HG03354 (cell line): ENCODE results near the gene ZCCHC14.
"Not testable (repeated sequence)": the region's sequence is repeated elsewhere in the genome, so short reads cannot be mapped to it uniquely, and the experiment has no call there.

ENCODE experiments used
- ATAC-seq: cut with Tn5 transposase; IDR thresholded peaks from one replicate; pipeline ENCODE4 v1.9.1; 2021; ENCODE audit warnings: mild to moderate bottlenecking; ENCODE audit not compliant: unreplicated experiment, poor library complexity, severe bottlenecking

The ZCCHC14 gene

DNA sequence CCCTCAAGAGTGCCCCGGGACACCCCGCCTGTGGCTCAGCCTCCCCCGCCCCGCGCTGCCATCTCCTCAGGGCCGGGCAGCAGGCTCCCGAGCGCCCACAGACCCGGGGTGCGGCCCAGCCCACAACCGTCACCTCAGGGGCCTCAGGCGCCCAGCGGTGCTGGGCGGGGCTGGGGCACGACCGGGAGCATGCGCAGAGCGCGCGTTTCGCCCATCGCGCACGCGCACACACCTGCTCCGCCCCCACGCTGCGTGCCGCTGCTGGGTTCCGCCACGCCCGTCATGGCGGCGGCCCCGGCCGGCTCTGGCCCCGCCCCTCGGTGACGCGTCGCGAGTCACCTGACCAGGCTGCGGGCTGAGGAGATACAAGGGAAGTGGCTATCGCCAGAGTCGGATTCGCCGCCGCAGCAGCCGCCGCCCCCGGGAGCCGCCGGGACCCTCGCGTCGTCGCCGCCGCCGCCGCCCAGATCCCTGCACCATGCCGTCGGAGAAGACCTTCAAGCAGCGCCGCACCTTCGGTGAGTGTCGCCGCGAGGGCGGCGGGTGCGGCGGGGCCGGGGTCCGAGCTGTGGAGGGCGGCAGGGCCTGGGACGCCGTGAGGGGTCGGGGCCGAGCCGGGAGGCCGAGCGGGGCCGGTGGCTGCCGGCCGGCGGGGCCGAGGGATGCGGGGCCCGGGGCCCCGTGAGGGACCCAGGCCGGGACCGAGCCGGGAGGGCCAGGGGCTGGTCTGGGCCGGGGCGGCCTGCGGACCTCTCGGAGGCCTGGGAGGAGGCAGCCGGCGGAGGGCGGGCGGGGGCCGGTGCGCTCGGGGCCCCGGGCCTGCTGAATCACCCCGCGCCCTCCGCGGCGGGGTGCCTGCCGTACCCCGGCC, 100.6 kb downstream of the ZCCHC14 start, which contains the start of gene MAP1LC3B:
Gene MAP1LC3B, plus strand, starts transcription at position 387 of the 871 bp plus-strand sequence. Its CDS starts 92 bp downstream, at position 479.
- ATAC-seq = peak; percentile 58

- no peak for ATAC-seq
These were observed 101.4 kb downstream of the ZCCHC14 start for GRCh38 chr16:87391324-87391949.

DNA sequence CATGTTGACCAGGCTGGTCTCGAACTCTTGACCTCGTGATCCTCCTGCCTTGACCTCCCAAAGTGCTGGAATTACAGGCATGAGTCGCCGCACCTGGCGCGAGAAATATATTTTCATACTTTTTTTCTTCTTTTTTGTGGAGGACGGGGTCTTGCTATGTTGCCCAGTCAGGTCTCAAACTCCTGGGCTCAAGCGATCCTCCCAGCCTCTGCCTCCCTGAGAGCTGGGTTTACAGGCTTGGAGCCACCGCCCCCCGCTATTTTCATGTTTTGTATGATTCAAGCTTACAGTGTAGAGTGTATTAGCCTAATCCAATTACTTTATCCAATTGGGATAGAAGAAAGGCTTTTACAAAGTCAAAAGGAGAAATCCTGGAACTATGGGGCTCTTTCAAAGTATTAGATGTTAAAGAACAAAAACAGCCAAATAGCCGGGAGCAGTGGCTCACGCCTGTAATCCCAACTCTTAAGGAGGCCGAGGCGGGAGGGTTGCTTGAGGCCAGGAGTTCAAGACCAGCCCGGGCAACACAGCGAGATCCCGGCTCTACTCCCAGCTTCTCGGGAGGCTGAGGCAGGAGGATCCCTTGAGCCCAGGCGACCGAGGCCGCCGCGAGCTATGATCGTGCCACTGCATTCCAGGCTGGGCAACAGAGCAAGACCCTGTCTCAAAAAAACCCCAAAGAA, 102.0 kb downstream of the ZCCHC14 start:
- no peak for ATAC-seq

GRCh38 chr16:87389914-87390313, 102.9 kb downstream of the ZCCHC14 start:
- ATAC-seq = not testable (repeated sequence)

DNA sequence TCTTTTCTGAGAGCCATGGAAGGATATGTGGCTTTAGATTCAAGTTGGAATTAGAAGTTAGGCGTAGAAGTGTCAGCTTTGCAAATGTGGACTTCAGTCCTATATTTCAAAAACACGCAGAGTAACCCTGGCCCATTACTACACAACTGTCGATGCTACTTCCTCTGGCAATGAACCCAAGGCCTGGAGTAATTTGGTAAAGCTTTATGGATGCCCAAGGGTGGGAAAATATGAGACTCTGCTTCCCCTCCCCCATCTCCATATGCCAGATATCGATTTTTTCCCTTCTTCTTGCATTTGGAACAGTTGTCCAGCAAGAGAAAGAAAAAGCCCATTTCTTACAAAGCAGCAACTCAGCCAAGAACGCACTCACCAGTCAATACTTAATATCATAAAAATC, 103.6 kb downstream of the ZCCHC14 start:
- no peak for ATAC-seq

- ATAC-seq = no peak
These were observed 104.0 kb downstream of the ZCCHC14 start for GRCh38 chr16:87388818-87389134.

DNA sequence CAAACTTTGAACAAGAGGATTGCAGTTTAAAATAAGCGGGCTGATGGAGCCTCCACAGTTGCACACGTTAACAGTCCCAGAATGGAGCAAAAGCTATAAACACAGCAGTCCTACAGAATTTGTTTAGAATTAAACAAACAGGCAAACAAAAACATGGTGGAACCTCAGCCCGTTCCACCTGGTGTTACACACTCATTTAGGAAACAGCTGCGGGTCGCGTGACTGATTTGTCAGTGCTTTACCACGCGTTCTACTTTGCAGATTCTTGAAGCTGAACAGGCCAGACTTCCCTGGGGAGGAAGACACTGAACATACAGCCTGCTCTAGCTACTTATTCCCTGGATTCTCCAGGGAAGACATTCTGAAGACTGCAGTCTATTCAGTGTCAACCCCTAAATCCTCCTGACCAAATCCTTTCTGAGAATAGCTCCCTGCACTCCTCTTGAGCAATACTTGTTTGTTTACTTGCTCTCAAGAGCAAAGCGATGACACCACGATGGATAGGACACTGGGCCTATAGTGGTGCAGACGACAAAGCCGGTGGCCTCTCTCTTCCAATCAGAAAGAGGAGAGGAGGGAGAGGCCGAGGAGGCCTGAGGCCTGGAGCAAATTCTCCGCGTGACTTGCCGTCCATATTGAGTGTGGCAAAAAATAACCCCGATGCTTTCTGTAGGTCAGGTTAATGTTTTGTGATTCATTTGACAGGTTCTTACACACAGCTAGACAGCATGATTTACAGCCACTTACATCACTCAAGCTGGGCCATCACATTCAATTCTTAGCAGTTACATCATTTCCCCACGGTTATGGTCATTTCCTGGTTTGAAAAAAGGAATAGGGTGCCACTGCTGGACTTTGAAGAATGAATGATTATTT, 104.6 kb downstream of the ZCCHC14 start:
- ATAC-seq = peak; percentile 63

DNA sequence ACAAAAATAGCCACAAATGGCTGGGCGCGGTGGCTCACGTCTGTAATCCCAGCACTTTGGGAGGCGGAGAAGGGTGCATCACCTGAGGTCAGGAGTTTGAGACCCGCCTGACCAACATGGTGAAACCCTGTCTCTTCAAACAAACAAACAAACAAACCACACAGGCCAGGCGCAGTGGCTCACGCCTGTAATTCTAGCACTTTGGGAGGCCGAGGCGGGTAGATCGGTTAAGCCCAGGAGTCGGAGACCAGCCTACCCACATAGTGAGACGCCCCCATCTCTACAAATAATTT, 108.0 kb downstream of the ZCCHC14 start:
- ATAC-seq = not testable (repeated sequence)

DNA sequence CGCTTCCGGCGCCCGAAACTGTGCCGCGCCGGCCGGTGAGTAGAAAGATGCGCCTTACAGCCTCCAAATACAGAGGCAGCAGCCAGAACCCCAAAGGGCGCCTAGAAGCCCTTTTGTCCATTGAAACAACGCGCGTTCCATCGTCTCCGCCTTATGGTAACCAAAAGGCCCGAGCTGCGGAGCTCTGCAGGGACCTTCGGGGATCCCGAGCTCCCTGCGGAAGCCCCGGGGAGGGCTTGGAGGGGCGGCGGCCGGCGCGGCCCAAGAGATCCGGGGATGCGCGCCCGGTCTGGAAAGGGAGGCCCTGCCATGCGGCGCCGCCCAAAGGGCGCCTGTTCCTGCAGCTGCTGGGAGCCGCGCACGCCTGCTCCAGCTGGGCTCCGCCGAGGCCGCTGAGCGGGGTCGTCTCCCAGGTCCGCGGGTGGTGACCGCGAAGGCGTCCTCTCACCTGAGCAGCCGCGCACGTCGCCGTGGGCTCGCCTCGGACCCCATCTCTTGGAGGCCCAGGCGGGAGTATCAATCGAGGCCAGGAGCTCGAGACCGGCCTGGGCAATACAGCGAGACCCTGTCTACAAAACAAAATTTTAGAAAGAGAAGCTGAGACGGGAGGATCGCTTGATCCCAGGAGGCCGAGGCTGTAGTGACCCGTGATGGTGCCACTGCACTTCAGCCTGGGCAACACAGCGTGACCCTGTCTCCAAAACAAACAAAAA, 108.5 kb downstream of the ZCCHC14 start:
- peak; percentile 11 for ATAC-seq

DNA sequence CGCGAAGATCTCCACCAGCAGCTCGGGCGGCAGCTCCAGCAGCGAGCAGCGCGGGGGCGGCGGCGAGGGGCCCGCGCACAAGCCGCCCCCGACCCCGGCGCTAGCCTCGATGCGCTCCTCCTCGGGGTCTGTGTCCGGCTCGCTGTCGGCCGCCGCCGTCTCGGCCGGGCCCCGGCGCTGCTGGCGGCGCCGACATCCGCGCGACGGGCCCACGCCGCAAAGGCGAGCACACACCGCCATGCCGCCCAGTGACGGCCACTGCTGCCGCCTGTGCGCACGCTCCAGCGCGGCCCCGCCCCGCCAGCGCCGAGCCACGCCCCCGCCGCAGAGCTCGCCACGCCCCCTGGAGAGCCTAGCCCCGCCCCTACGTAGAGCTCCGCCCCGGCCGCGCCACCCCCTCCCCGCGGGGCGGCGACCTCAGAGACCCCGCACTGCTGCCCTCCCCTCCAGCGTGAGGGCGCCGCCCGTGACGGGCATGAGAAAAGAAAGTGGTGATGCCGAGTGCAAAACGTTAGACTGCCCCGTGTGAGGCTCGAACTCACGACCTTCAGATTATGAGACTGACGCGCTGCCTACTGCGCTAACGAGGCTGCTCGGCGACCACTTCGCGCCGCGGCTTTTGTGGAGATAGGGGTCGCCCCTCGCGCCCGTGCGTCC, 109.2 kb downstream of the ZCCHC14 start, which contains the start of gene FBXO31:
Gene FBXO31, minus strand, starts transcription at position 272 of the 657 bp plus-strand sequence. Its CDS starts 32 bp downstream, at position 240.
- ATAC-seq = peak; percentile 51

DNA sequence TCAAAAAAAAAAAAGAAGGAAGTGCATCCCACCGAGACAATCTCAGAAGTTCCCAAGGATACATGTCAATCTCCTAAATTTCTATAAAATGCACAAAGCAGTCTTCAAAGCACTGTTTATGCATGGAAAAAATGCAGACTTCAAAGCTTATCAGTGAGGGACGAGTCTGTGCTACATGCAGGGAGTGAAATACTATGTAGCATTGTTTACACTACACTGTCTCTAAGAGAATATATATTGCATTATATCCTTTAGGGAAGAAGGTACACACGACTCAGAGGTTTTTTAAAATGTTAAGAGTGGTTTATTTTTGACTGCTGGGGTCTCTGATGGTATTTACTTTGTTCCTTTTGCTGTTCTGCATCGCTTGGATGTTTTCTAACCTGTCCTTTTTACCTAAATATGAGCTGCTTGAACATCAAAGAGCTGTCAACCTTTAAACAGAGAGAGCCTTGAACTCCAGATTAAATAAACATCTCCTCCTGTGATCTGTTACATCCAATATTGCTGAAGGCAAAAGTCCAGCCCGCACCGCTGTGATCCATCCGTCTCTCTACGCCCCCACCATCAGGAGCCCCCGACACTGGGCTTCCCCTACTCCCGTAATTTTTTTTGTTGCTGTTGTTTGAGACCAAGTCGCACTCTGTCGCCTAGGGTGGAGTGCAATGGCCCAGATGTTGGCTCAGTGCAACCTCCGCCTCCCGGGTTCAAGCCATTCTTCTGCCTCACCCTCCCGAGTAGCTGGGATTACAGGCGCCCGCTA, 110.6 kb downstream of the ZCCHC14 start:
- ATAC-seq = no peak

- ATAC-seq = no peak
These were observed 111.9 kb downstream of the ZCCHC14 start for GRCh38 chr16:87380881-87381280.

- ATAC-seq = no peak
These were observed 112.4 kb downstream of the ZCCHC14 start for GRCh38 chr16:87380403-87380802.

- not testable (repeated sequence) for ATAC-seq
These were observed 113.5 kb downstream of the ZCCHC14 start for GRCh38 chr16:87379312-87379752.

DNA sequence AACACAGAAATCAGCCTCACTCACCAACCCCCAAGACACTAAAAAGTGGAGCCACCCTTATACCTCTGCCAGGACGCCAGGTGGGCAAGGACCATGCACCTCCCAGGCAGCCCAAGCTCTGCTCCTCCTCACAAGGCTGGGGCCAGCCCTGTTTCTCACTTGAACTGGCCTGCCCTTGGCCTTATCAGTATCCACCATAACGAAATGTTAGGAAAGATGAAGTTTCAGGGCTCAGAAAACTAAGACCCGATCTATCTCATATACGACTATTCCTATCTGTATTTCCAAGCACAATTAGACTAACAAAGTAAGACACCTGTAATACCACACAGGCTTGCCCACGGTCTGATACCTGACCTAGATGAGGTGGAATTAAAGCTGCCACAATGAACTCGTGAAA, 116.2 kb downstream of the ZCCHC14 start:
- ATAC-seq = no peak

DNA sequence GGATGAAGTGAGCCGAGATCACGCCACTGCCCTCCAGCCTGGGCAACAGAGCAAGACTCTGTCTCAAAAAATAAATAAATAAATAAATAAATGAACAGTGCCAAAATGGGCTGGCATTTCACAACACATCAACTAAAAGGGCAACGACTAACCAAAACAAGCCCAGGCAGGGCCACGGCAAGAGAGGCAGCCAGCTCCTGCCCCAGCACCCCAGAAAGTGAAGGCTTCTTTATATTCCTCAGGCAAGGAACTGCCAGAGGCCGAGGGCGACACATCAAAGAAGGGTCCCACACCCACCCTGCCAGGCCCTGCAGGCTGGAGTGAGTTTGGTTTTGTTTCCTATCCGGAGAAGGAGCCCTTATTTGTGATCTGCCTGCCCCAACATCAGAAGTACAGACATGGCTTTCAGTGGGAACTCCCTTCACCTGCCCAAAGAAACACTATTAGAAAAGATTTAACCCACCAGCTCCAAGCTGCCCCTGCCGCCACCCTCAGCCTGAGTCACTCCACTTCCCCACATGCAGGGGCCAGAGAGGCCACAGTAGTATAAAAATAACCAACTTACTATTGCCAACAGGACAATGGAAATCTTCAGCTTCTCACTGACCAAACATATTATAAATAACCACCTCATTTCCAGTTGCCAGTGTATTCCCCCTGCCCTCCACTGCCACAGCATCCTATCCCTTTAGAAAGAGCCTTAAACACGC, 117.2 kb downstream of the ZCCHC14 start:
- no peak for ATAC-seq

DNA sequence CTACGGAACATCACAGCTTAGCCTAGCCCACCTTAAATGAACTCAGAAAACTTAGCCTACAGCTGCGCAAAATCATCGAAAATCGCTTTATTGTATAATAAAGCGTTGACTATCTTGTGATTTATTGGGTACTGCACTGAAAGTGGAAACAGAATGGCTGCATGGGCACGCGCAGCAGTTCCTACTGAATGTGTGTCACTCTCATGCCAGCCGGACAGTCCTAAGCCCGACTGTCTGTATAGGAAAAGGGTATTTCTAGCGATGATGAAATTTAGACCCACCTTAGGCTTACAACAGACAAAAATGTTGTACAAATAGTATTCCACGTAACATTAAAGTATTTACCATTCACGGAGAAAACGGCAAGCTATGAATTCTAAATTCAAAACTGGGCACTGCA, 118.5 kb downstream of the ZCCHC14 start:
- ATAC-seq = no peak
